ENCODE data around the gene TMEM182. TPM values are rescaled to one million over a fixed set of nuclear protein-coding genes. Genes with fewer than 3 reads are reported as not detected.

TMEM182 gene
- total RNA-seq, 1 donor from 2014 or later = 6.4 TPM

DNA sequence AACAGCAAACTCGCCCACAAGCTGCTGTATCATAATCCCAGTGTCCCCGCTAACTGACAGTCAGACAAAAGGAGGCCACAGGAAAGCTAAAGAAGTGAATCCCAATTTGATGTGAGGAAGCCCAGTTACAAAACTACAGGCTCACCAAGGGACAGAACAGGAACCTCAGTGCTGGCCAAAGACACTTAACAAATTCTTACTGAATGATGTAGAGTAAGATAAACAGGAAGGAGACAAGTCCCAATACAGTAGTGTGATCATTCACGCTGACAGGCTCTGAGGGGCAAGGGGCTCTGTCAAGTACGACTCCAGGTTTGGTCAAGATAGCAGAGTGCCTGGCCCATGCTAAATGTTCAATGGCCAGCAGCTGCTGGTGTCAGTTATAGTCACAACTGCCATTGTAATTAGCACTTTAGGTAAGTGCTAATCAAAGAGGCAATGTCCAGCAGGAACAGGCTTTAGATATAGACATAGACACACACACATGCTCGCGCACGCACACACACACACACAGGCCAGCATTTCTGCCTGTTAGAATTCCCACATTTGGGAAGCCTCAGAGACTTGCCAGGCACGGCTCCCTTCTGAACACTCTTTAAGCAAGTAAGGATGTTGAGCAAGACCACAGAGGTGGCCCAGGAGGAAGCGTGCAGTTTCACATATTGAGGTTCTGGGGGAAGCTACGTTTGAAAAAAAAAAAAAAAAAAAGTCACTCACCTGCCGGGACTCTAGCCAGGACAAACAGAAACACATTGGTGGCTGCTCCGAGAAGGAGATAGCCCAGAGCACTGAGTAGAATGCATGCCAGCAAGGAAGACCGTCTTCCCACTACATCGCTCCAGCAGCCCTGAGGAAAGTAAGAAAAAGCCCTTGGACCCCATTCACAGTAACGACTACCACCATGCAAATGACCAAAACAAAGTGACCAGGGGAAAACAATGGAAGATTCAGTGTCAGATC lies 35.4 kb upstream of the TMEM182 start:
- DNase-seq (ENCODE audit: low spot score, unreplicated experiment) = no peak
- no peaks in the 10 kb centered on the region for H3K27me3 Mint-ChIP-seq
- H3K27ac Mint-ChIP-seq = peak overlapping the region; percentile 25
- peaks cover 33% of the 10 kb centered on the region for H3K36me3 Mint-ChIP-seq (ENCODE audit: insufficient read depth)
- no peak overlapping the region for H3K4me3 Mint-ChIP-seq (ENCODE audit: low read depth)
- H3K4me1 Mint-ChIP-seq (ENCODE audit: low read depth) = peaks cover 37% of the 10 kb centered on the region
- no peak for TF ChIP-seq CTCF (IDR thresholded peaks at IDR 0.05; ENCODE audit: unreplicated experiment)
- no peaks in the 10 kb centered on the region for H3K9me3 Mint-ChIP-seq (ENCODE audit: low read depth)

DNA sequence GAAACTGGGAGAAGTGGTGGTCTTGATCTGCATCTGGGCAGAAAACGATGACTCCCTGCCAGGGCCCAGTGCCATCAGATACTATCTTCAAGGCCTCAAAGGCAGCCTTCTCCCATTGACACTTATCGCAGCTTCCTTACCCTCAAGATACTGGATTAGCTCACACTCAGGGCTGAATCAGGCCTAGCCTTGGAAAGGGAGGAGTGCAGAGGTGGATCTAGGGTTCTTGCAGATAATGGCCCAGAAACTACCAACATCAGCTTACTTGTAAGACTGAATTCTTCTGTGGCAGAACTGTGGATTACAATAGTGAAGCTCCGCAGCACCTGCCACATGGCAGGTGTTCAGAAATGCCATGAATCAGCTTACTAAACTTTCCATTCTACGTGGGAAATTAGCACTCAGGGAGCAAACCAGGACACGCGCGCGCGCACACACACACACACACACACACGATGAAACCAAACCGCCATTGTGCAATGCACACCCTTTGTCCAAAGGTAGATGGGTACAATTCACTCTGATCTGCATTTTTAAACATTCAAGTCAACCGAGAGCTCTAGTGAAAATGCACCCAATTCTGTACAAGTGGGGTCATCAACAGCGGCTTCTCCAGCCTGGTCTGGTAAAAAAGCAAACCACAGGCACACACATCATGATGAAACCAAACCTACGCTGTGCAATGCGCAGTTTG lies 26.3 kb upstream of the TMEM182 start:
- Mint-ChIP-seq H3K27me3 (no peaks in the 10 kb centered on the region), H3K4me1 (ENCODE audit: low read depth) (peaks cover 24% of the 10 kb centered on the region), H3K4me3 (ENCODE audit: low read depth) (peak overlapping the region; percentile 98), H3K9me3 (ENCODE audit: low read depth) (no peaks in the 10 kb centered on the region), H3K27ac (peak overlapping the region; percentile 97), H3K36me3 (ENCODE audit: insufficient read depth) (peaks cover 11% of the 10 kb centered on the region)
- no peak for DNase-seq (ENCODE audit: low spot score, unreplicated experiment)
- TF ChIP-seq CTCF (IDR thresholded peaks at IDR 0.05; ENCODE audit: unreplicated experiment) = no peak

DNA sequence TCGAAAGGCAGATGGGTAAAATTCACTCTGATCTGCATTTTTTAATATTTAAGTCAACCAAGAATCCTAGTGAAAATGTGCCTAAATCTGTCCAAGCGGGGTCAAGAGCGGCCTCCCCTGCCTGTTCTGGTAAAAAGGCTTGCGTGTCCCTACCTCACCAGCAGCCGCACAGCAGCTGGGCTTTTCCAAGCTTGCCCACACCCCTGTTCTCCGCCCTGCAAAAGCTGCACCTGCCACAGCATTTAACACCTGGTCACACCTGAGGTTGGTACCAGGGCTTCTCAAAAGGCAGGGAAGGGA lies 25.8 kb upstream of the TMEM182 start:
- H3K4me3 Mint-ChIP-seq (ENCODE audit: low read depth) = peak overlapping the region; percentile 98
- H3K27me3 Mint-ChIP-seq = no peaks in the 10 kb centered on the region
- H3K36me3 Mint-ChIP-seq (ENCODE audit: insufficient read depth) = peaks cover 6% of the 10 kb centered on the region
- H3K4me1 Mint-ChIP-seq (ENCODE audit: low read depth) = peaks cover 24% of the 10 kb centered on the region
- no peak for DNase-seq (ENCODE audit: low spot score, unreplicated experiment)
- H3K9me3 Mint-ChIP-seq (ENCODE audit: low read depth) = no peaks in the 10 kb centered on the region
- H3K27ac Mint-ChIP-seq = peak overlapping the region; percentile 97
- TF ChIP-seq CTCF (IDR thresholded peaks at IDR 0.05; ENCODE audit: unreplicated experiment) = no peak

GRCh38 chr2:102736410-102737409 lies 25.1 kb upstream of the TMEM182 start:
- Mint-ChIP-seq H3K36me3 (ENCODE audit: insufficient read depth) (peaks cover 2% of the 10 kb centered on the region), H3K27ac (peak overlapping the region; percentile 97), H3K9me3 (ENCODE audit: low read depth) (no peaks in the 10 kb centered on the region), H3K27me3 (no peaks in the 10 kb centered on the region), H3K4me3 (ENCODE audit: low read depth) (peak overlapping the region; percentile 98), H3K4me1 (ENCODE audit: low read depth) (peaks cover 24% of the 10 kb centered on the region)
- TF ChIP-seq CTCF (IDR thresholded peaks at IDR 0.05; ENCODE audit: unreplicated experiment) = no peak
- DNase-seq (ENCODE audit: low spot score, unreplicated experiment) = peak; percentile 83
